Measurements from ENCODE around the gene SPATA16. TPM values are rescaled to one million over a fixed set of nuclear protein-coding genes. Genes with fewer than 3 reads are reported as not detected.

SPATA16 gene
- total and polyA plus RNA-seq, 2 experiments from 2014 or later = not detected

DNA sequence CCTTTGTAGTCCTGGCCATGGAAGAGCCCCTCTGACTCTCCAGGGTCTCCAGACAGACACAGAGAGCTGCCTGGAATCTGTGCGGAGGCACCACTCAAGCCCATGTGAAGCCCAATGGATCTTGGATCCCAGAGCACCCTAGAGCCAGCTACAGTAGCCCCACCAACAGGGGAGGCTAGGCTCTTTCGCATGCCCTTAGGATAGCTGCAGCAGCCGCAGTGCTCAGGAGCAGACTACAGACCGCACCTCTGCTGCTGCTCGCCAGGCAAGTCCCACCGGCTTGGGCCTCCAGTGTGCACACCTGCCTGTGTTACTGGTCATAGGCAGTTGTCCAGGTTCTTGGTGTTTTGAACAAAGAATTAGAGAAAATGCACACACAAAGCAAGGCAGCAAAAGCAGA, 131.6 kb downstream of the SPATA16 start:
- Histone ChIP-seq H4K20me1 (ENCODE audit: insufficient read depth, poor library complexity, severe bottlenecking) (no peaks in the 10 kb centered on the region), H3K4me1 (ENCODE audit: insufficient read depth) (no peaks in the 10 kb centered on the region), H3K36me3 (replicated peaks; ENCODE audit: insufficient read depth, low read depth) (no peaks in the 10 kb centered on the region), H3K27ac (no peak overlapping the region), H3K4me2 (no peak overlapping the region), H3K4me3 (no peak overlapping the region), H2AFZ (no peak overlapping the region), H3K9me2 (replicated peaks; ENCODE audit: insufficient read depth) (no peaks in the 10 kb centered on the region), H3K27me3 (no peaks in the 10 kb centered on the region), H3K9me3 (ENCODE audit: low read depth) (no peaks in the 10 kb centered on the region), H3K79me2 (no peaks in the 10 kb centered on the region)
- DNase-seq (ENCODE audit: low spot score) = no peak
- TF ChIP-seq, protein P1, sequence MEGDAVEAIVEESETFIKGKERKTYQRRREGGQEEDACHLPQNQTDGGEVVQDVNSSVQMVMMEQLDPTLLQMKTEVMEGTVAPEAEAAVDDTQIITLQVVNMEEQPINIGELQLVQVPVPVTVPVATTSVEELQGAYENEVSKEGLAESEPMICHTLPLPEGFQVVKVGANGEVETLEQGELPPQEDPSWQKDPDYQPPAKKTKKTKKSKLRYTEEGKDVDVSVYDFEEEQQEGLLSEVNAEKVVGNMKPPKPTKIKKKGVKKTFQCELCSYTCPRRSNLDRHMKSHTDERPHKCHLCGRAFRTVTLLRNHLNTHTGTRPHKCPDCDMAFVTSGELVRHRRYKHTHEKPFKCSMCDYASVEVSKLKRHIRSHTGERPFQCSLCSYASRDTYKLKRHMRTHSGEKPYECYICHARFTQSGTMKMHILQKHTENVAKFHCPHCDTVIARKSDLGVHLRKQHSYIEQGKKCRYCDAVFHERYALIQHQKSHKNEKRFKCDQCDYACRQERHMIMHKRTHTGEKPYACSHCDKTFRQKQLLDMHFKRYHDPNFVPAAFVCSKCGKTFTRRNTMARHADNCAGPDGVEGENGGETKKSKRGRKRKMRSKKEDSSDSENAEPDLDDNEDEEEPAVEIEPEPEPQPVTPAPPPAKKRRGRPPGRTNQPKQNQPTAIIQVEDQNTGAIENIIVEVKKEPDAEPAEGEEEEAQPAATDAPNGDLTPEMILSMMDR (IDR thresholded peaks at IDR 0.05; ENCODE audit: poor library complexity) = no peak
- TF ChIP-seq EZH2phosphoT487 (IDR thresholded peaks at IDR 0.05; ENCODE audit: low read depth, severe bottlenecking, unreplicated experiment) = no peak
- TF ChIP-seq EZH2 (IDR thresholded peaks at IDR 0.05; ENCODE audit: borderline replicate concordance) = no peak
- 96% methylated on average over 6 of the region's 6 CpGs for WGBS (ENCODE audit: low lambda C conversion rate, missing lambda C conversion rate)

DNA sequence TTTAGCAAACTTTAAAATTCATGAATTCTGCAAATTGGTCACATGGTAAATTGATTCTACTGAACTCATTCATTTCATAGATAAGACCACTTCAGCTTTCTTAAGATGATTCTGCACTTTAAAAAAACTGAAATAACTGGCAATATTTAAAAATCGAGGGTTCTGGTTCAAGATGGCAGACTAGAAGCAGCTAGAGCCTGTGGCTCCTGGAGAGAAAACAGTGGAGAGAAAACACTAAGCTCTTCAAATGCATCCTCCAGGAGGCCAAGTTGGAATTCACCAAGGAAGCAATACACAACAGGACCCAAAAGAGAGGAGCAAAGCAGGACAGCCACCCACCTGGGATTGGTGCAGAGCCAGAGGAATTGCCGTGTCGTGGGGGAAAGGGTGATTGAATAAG, 132.1 kb downstream of the SPATA16 start:
- no peak for DNase-seq (ENCODE audit: low spot score)
- H3K9me2 ChIP-seq (replicated peaks; ENCODE audit: insufficient read depth) = no peaks in the 10 kb centered on the region
- no peak overlapping the region for H2AFZ ChIP-seq
- no peaks in the 10 kb centered on the region for H3K36me3 ChIP-seq (replicated peaks; ENCODE audit: insufficient read depth, low read depth)
- H3K9me3 ChIP-seq (ENCODE audit: low read depth) = no peaks in the 10 kb centered on the region
- no peak overlapping the region for H3K27ac ChIP-seq
- H3K27me3 ChIP-seq = no peaks in the 10 kb centered on the region
- no peak overlapping the region for H3K4me3 ChIP-seq
- H3K79me2 ChIP-seq = no peaks in the 10 kb centered on the region
- TF ChIP-seq, protein P1 (IDR thresholded peaks at IDR 0.05; ENCODE audit: poor library complexity) = no peak
- TF ChIP-seq EZH2phosphoT487 (IDR thresholded peaks at IDR 0.05; ENCODE audit: low read depth, severe bottlenecking, unreplicated experiment) = no peak
- no peak for TF ChIP-seq EZH2 (IDR thresholded peaks at IDR 0.05; ENCODE audit: borderline replicate concordance)
- H3K4me2 ChIP-seq = no peak overlapping the region
- H3K4me1 ChIP-seq (ENCODE audit: insufficient read depth) = no peaks in the 10 kb centered on the region
- no peaks in the 10 kb centered on the region for H4K20me1 ChIP-seq (ENCODE audit: insufficient read depth, poor library complexity, severe bottlenecking)
- WGBS (ENCODE audit: low lambda C conversion rate, missing lambda C conversion rate) = 89% methylated on average over 3 of the region's 3 CpGs

DNA sequence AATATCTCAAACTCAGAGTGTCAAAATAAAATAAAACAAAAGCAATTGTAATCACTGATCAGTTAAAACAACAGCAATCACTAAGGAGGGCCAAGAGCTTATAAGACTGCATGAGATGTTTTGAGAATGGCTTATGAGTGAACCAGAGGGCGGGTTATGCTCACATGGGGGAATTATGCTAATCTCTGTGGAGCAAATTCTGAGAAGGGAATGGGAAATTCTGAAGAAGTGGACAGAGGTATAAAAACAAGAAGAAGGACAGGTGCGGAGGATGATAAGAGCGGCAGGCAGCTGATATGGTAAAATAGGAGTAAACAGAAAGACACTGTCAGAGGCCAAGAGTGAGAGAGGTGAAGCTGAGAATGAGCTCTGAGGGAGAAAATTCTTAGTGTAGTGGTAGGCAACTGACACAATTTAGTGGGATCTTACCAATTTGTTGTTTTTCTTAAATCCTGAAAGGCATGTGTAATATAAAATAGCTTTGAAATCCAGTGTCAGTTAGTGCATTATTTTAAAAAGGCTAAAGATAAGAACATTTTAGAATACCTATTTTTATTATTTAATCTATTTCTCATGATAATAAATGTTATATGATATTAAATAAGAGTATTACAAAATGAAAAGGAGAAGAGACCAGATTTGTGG, 133.8 kb downstream of the SPATA16 start:
- no peak for DNase-seq (ENCODE audit: low spot score)
- no peaks in the 10 kb centered on the region for H4K20me1 ChIP-seq (ENCODE audit: insufficient read depth, poor library complexity, severe bottlenecking)
- TF ChIP-seq, protein P1 (IDR thresholded peaks at IDR 0.05; ENCODE audit: poor library complexity) = no peak
- TF ChIP-seq EZH2 (IDR thresholded peaks at IDR 0.05; ENCODE audit: borderline replicate concordance) (no peak), EZH2phosphoT487 (IDR thresholded peaks at IDR 0.05; ENCODE audit: low read depth, severe bottlenecking, unreplicated experiment) (no peak)
- WGBS (ENCODE audit: low lambda C conversion rate, missing lambda C conversion rate) = 71% methylated on average over 3 of the region's 3 CpGs
- no peaks in the 10 kb centered on the region for H3K4me1 ChIP-seq (ENCODE audit: insufficient read depth)
- no peak overlapping the region for H3K27ac ChIP-seq
- H3K4me3 ChIP-seq = no peak overlapping the region
- H3K79me2 ChIP-seq = no peaks in the 10 kb centered on the region
- H3K9me3 ChIP-seq (ENCODE audit: low read depth) = no peaks in the 10 kb centered on the region
- no peaks in the 10 kb centered on the region for H3K9me2 ChIP-seq (replicated peaks; ENCODE audit: insufficient read depth)
- H3K4me2 ChIP-seq = no peak overlapping the region
- no peak overlapping the region for H2AFZ ChIP-seq
- H3K27me3 ChIP-seq = no peaks in the 10 kb centered on the region
- no peaks in the 10 kb centered on the region for H3K36me3 ChIP-seq (replicated peaks; ENCODE audit: insufficient read depth, low read depth)
